OCI-LY7 (cell line): ENCODE results near the gene AFDN. TPM values are rescaled to one million over a fixed set of nuclear protein-coding genes. Genes with fewer than 3 reads are reported as not detected.

Source experiments
- BruUV-seq: library from RNA; stranded (reverse); fragments of 400-500 nt; replicated peaks from 2 replicates; lab custom pipeline; 2021; lab: Mats Ljungman, UMichigan
- CTCF ChIA-PET: fragments of 300-600 bp; sonication (Branson Sonifier 250); formaldehyde crosslinking; loops from one replicate; lab custom pipeline; 2022; ENCODE audit warnings: antibody characterized with exemption; ENCODE audit not compliant: unreplicated experiment; lab: Charles Lee
- POLR2A ChIA-PET: fragments of 300-600 bp; sonication (Branson Sonifier 250); formaldehyde crosslinking; loops from one replicate; lab custom pipeline; 2022; ENCODE audit warnings: antibody characterized with exemption; lab: Charles Lee
- DNase-seq: peaks from one replicate; pipeline ENCODE4 v3.0.0-alpha.2; 2015; ENCODE audit warnings: low spot score
- H2AFZ ChIP-seq: fragments of 200-600 bp; sonication (generic), shearing (Covaris generic); 2 replicates; pipeline ENCODE4 v1.6.1; 2014; ENCODE audit warnings: mild to moderate bottlenecking, antibody characterized with exemption, low read length, moderate library complexity
- H3K27ac ChIP-seq: fragments of 200-600 bp; sonication (generic); 2 replicates; pipeline ENCODE4 v1.5.1; 2014; ENCODE audit warnings: mixed run types, low read depth, mild to moderate bottlenecking, moderate library complexity, low read length, inconsistent platforms; ENCODE audit not compliant: poor library complexity, severe bottlenecking
- H3K36me3 ChIP-seq: fragments of 200-600 bp; sonication (generic); 2 replicates; pipeline ENCODE4 v1.6.1; 2014; ENCODE audit warnings: mild to moderate bottlenecking, antibody characterized with exemption, low read length, moderate library complexity, mixed read lengths; ENCODE audit not compliant: insufficient read depth
- H3K4me1 ChIP-seq: fragments of 200-600 bp; sonication (generic); 2 replicates; pipeline ENCODE4 v1.5.1; 2014; ENCODE audit warnings: mild to moderate bottlenecking, low read length; ENCODE audit not compliant: insufficient read depth, poor library complexity, severe bottlenecking
- H3K4me2 ChIP-seq: fragments of 200-600 bp; sonication (generic); 2 replicates; pipeline ENCODE4 v1.6.1; 2014; ENCODE audit warnings: mild to moderate bottlenecking, low read length
- H3K4me3 ChIP-seq: fragments of 200-600 bp; sonication (generic); 2 replicates; pipeline ENCODE4 v1.5.1; 2014; ENCODE audit warnings: mild to moderate bottlenecking, low read depth, low read length; ENCODE audit not compliant: poor library complexity, severe bottlenecking
- H3K79me2 ChIP-seq: fragments of 200-600 bp; sonication (generic); 2 replicates; pipeline ENCODE4 v1.6.1; 2016; ENCODE audit warnings: low read depth, mild to moderate bottlenecking, low read length, moderate library complexity, mixed read lengths; ENCODE audit not compliant: insufficient read depth
- H3K9me2 ChIP-seq: fragments of 200-600 bp; sonication (generic); 2 replicates; pipeline ENCODE4 v1.6.1; 2016; ENCODE audit warnings: mild to moderate bottlenecking, low read length, mixed read lengths; ENCODE audit not compliant: insufficient read depth
- H3K9me3 ChIP-seq: fragments of 200-600 bp; sonication (generic); 2 replicates; pipeline ENCODE4 v1.6.1; 2014; ENCODE audit warnings: mild to moderate bottlenecking, mixed run types, low read length, mixed read lengths
- H4K20me1 ChIP-seq: fragments of 200-600 bp; sonication (generic); 2 replicates; pipeline ENCODE4 v1.6.1; 2014; ENCODE audit warnings: mild to moderate bottlenecking, antibody characterized with exemption, low read length, moderate library complexity, mixed read lengths; ENCODE audit not compliant: insufficient read depth
- CTCF ChIP-seq: fragments of 200-600 bp; sonication (generic); conservative IDR thresholded peaks from 2 replicates; pipeline ENCODE4 v1.5.1; 2014; ENCODE audit warnings: mild to moderate bottlenecking, antibody characterized with exemption, low read length, moderate library complexity, mixed read lengths
- EZH2phosphoT487 ChIP-seq: fragments of 200-600 bp; sonication (generic); IDR thresholded peaks from 2 replicates; pipeline ENCODE4 v1.6.1; 2018; ENCODE audit warnings: low read depth, borderline replicate concordance, mild to moderate bottlenecking, mixed run types, antibody characterized with exemption, low read length, moderate library complexity, mixed read lengths
- intact Hi-C: fragments of 100-400 bp; cut with micrococcal nuclease; formaldehyde crosslinking; loops from one replicate; pipeline ENCODE4 v1.10.0; 2022; ENCODE audit not compliant: unreplicated experiment
- total RNA-seq, 2 experiments: library from RNA; depleted of rRNA in 1 of 2; stranded (reverse); fragments of >200 nt in 1 of 2; shearing (Covaris generic) in 1 of 2; gene quantifications; 2 replicates each; pipeline ENCODE4 v1.2.3, GENCODE V29; 2014 to 2022

The AFDN gene
- total RNA-seq, 2 experiments from 2014 or later: 43.6 to 71.6 TPM

DNA sequence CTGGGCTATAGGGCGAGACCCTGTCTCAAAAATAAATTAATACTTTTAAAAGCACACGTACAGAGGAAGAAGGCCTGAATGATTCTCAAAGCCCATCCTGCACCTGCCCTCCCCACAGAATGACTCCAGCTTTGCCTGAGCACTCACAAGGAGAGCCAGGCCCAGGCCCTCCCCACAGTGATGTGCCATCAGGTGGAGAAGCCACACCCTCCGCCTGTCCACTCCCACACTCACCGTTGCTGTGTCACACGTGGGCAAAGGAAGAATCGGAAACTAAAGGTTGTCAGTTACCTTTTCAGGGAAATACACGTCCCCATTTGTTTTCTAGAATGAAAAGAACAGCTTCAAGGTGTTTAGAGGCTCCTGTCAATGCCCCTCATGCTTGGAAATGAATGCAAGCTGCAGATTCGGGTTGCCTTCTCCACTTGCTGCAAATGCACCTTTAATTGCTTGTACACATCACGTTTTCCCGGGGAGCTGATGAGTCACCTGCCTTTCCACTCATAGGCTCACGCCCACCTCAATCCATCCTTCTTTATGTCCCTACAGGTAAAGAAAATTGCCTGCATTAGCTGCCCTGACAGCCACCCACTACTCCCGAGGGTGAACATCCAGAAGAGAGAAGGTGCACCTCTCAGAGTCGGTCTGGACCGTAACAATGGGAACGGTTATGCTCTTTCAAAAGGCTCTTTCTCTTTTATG, 45.5 kb upstream of the AFDN start:
- Histone ChIP-seq H4K20me1 (no peaks in the 10 kb centered on the region), H3K36me3 (no peaks in the 10 kb centered on the region), H3K27ac (no peak overlapping the region), H3K4me1 (no peaks in the 10 kb centered on the region), H3K4me3 (no peak overlapping the region), H3K9me3 (no peaks in the 10 kb centered on the region), H3K9me2 (no peaks in the 10 kb centered on the region), H2AFZ (no peak overlapping the region), H3K4me2 (no peak overlapping the region), H3K79me2 (no peaks in the 10 kb centered on the region)
- POLR2A ChIA-PET: interaction anchor here (1.2 to 1.4 kb wide), 2 partner anchors 10 to 14 kb away, joined by 5 to 6 read pairs; no protein-coding TSS in a partner anchor
- no peak for TF ChIP-seq CTCF
- no peak for TF ChIP-seq EZH2phosphoT487
- BruUV-seq: no TSS peak
- intact Hi-C loops: no loop called here
- DNase-seq: no peak
- CTCF ChIA-PET: no interaction called here

GRCh38 chr6:167781868-167782267, 44.8 kb upstream of the AFDN start:
- no peaks in the 10 kb centered on the region for H3K9me3 ChIP-seq
- H3K4me2 ChIP-seq: no peak overlapping the region
- H4K20me1 ChIP-seq: no peaks in the 10 kb centered on the region
- no peaks in the 10 kb centered on the region for H3K79me2 ChIP-seq
- TF ChIP-seq CTCF (no peak), EZH2phosphoT487 (no peak)
- H3K4me1 ChIP-seq: no peaks in the 10 kb centered on the region
- H3K4me3 ChIP-seq: no peak overlapping the region
- no peak for DNase-seq
- no peaks in the 10 kb centered on the region for H3K36me3 ChIP-seq
- no peaks in the 10 kb centered on the region for H3K9me2 ChIP-seq
- no peak overlapping the region for H2AFZ ChIP-seq
- no TSS peak for BruUV-seq
- ChIA-PET POLR2A (no interaction called here), CTCF (no interaction called here)
- H3K27ac ChIP-seq: no peak overlapping the region
- intact Hi-C loops: no loop called here

DNA sequence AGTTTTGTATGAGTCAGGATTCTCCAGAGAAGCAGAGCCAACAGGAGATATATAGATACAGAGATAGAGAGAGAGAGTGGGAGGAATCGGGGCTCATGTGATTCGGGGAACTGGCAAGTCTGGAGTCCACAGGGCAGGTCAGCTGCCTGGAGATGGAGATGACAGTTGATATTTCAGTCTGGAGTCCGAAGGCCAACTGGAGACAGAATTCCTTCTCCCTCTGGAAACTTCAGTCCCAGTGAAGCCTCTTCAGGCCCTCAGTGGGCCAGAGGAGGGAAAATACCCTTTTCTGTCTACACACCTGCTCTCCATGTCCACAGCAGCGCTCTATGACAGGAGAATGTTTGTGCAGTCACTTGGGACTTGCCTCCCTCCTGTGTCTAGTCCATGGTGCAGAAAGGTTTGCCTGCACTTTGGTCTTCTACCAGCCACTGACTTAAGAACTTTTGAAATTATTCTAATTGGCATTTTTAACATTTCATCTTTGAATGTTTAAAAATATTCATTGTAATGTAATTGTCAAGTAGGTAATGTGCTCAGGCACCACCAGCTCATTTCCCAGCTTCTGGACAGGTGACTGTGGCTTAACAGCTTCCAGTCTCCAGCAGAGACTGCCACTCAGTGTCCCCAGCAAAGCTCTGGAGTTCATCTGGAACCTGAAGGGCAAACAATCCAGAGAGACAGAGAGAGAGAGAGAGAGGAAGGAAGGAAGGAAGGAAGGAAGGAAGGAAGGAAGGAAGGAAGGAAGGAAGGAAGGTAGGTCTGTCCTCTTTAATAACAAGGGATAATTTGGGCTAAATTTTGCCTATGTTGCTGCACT, 43.8 kb upstream of the AFDN start:
- Histone ChIP-seq H3K36me3 (no peaks in the 10 kb centered on the region), H3K4me1 (no peaks in the 10 kb centered on the region), H3K4me2 (no peak overlapping the region), H3K4me3 (no peak overlapping the region), H3K9me3 (no peaks in the 10 kb centered on the region), H3K9me2 (no peaks in the 10 kb centered on the region), H2AFZ (no peak overlapping the region), H3K27ac (no peak overlapping the region), H3K79me2 (no peaks in the 10 kb centered on the region), H4K20me1 (no peaks in the 10 kb centered on the region)
- POLR2A ChIA-PET: no interaction called here
- no peak for DNase-seq
- CTCF ChIA-PET: no interaction called here
- intact Hi-C loops: no loop called here
- TF ChIP-seq CTCF (no peak), EZH2phosphoT487 (no peak)
- BruUV-seq: no TSS peak
